Tibial artery (tissue), 4 donors: Measurements from ENCODE around the gene BRMS1.

Experiments used
- DNase-seq, 2 donors: peaks; one replicate each; pipeline ENCODE4 v3.0.0-alpha.2; 2019
- H3K27ac ChIP-seq, 2 donors: fragments of 200-600 bp; sonication (generic) in 1 of 2; 1 replicate in 1 of 2; 2 replicates in 1 of 2; pipeline ENCODE4 v1.5.1; 2018 to 2019; ENCODE audit warnings: mild to moderate bottlenecking in 1 of 2
- H3K27me3 ChIP-seq, 2 donors: fragments of 200-600 bp; sonication (generic) in 1 of 2; one replicate each; pipeline versions ENCODE4 v1.5.1 to v1.6.0; 2016 to 2019
- H3K36me3 ChIP-seq, 3 donors: fragments of 200-600 bp; sonication (generic) in 2 of 3; one replicate each; pipeline ENCODE4 v1.5.1; 2016 to 2019; ENCODE audit warnings: mild to moderate bottlenecking in 2 of 3
- H3K4me1 ChIP-seq, 4 donors: fragments of 200-600 bp; sonication (generic) in 2 of 4; 1 replicate in 3 of 4; 2 replicates in 1 of 4; pipeline ENCODE4 v1.5.1; 2016 to 2019
- H3K4me3 ChIP-seq, 2 donors: fragments of 200-600 bp; sonication (generic) in 1 of 2; 1 replicate in 1 of 2; 2 replicates in 1 of 2; pipeline ENCODE4 v1.5.1; 2018 to 2019; ENCODE audit warnings: mild to moderate bottlenecking in 2 of 2
- H3K9me3 ChIP-seq, 3 donors: fragments of 200-600 bp; sonication (generic) in 1 of 3; one replicate each; pipeline ENCODE4 v1.5.1; 2016 to 2019
- CTCF ChIP-seq, 2 experiments: fragments of 200-600 bp in 1 of 2; fragments of 450-650 bp in 1 of 2; IDR thresholded peaks; one replicate each; pipeline ENCODE4 v1.5.1; 2017 to 2019; ENCODE audit warnings: antibody characterized with exemption in 2 of 2, mild to moderate bottlenecking in 1 of 2, moderate library complexity in 1 of 2
- intact Hi-C: fragments of 100-400 bp; cut with DNase I; formaldehyde crosslinking; loops from one replicate; pipeline ENCODE4 v1.15.0; 2023; ENCODE audit warnings: low total_unique reads

BRMS1 gene

DNA sequence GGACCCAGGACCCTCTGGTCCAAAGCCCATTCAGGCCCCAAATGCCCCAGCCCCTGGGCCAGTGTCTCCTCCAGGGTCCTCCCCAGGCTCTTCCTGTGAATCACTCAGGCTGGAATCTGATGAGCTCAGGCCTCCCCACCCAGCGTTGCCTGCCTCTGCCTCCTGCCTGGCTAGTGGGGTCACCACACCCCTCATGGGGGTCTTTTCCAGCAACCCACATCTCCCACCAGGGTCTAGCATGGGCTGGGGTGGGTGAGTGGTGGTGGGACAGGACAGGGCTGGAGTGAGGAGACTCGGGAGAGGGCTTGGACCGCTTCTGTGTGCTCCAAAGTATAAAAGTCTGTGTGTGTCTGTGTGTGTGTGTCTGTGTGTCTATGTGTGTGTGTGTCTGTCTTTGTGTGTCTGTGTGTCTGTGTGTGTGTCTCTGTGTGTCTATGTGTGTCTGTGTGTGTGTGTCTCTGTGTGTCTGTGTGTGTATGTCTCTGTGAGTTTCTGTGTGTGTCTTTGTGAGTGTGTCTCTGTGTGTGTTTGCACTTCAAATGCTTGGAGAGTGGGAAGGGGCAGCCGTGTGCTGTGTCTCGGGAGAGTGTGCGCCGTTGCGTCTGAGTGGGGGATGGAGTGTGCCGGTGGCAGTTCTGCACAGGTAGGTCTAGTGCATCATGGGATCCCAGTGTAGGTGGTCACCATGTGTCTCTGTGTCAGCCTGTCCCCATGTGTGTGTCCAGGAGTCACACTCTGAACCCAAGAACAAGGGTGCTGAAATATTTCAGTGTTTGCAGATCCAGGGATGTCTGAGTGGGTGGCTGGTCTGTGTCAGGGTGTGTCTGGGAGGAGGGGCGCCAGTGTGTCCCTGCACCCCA is 17.5 kb downstream of the BRMS1 start:
- intact Hi-C loops: loop anchor here (1.0 kb wide), 1 partner anchor 17 kb away; no protein-coding TSS in a partner anchor
- peaks cover 0 to 27% (median 17%) of the 10 kb centered on the region in 4 donors for H3K4me1 ChIP-seq
- peak overlapping the region; percentile 2 to 28 for H3K27ac ChIP-seq
- H3K27me3 ChIP-seq: peaks cover 0 to 4% of the 10 kb centered on the region in 2 donors
- H3K36me3 ChIP-seq: peaks cover 0 to 9% (median 1%) of the 10 kb centered on the region in 3 donors
- H3K9me3 ChIP-seq: no peaks in the 10 kb centered on the region
- no peak for DNase-seq
- no peak for TF ChIP-seq CTCF (IDR thresholded peaks at IDR 0.05)
- H3K4me3 ChIP-seq: no peak overlapping the region

DNA sequence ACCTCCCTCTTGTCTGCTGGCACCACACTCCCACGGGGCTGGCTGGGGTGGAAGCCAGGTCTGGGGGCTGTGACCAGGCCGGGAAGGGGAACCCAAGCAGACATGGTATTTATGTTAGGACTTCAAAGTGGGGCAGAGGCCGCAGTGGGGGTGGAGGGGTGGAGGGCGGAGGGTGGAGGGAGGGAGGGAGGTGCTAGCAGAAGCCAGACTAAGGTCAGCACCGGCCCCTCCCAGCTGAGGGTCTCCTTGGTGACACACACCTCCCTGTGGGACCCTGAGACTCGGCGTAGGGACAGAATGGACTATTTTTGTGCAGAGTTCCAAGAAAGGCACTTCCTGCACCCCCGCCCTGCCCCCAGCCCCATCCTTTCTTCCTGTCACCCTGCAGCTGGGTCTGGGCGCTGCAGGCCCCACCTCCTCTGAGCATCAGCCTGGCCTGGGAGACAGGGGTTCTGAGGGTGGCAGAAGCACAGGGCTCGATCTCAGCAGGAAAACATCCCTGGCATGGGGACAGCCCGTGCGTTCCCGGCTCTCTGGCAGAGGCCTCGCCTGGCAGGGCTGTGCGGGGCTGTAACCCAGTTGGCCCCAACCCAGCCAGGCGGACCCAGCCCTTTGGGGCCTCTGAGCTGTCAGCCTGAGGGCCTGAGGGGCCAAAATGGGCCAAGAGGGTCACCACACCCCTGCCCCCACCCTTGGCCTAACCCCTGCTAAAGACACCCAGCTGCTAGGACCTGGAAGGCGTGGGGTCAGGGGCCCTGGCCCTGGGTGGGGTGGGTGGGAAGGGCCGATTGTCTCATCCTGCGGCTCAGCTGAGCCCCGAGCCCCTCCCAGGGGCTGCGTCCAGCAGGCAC is 18.4 kb downstream of the BRMS1 start:
- H3K4me3 ChIP-seq: no peak overlapping the region
- intact Hi-C loops: no loop called here
- H3K4me1 ChIP-seq: peaks cover 0 to 27% (median 17%) of the 10 kb centered on the region in 4 donors
- no peaks in the 10 kb centered on the region for H3K36me3 ChIP-seq
- DNase-seq: no peak
- no peak for TF ChIP-seq CTCF (IDR thresholded peaks at IDR 0.05)
- H3K9me3 ChIP-seq: no peaks in the 10 kb centered on the region
- peak overlapping the region; percentile 2 to 28 for H3K27ac ChIP-seq
- peaks cover 0 to 4% of the 10 kb centered on the region in 2 donors for H3K27me3 ChIP-seq

- Histone ChIP-seq H3K4me3 (no peak overlapping the region), H3K36me3 (no peaks in the 10 kb centered on the region), H3K27ac (no peak overlapping the region), H3K9me3 (no peaks in the 10 kb centered on the region), H3K4me1 (peaks cover 0 to 27% (median 17%) of the 10 kb centered on the region in 4 donors), H3K27me3 (peaks cover 0 to 4% of the 10 kb centered on the region in 2 donors)
- DNase-seq: no peak
- no peak for TF ChIP-seq CTCF (IDR thresholded peaks at IDR 0.05)
- intact Hi-C loops: no loop called here
Measured at GRCh38 chr11:66325263-66325671, 19.6 kb downstream of the BRMS1 start.

DNA sequence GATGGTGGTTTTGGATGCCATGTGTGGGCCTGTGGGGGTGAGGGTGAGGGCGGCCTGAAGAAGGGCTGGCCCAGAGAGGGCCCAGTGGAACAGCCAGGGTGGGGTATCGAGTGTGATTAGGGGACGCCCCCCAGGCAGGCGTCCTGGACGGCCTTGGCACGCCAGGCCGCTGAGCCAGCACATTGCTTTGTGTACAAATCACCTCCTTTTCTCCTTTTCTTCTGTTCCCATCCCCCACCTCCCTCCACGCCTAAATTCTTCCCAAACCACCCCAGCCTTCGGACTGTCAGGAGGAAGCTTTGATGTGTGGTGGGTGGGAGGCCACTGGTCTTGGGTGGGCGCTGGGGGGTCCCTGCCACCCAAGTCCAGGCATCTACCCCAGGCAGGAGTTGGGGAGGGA is 20.2 kb downstream of the BRMS1 start:
- peaks cover 0 to 27% (median 17%) of the 10 kb centered on the region in 4 donors for H3K4me1 ChIP-seq
- TF ChIP-seq CTCF (IDR thresholded peaks at IDR 0.05): no peak
- H3K4me3 ChIP-seq: no peak overlapping the region
- H3K9me3 ChIP-seq: no peaks in the 10 kb centered on the region
- peaks cover 0 to 4% of the 10 kb centered on the region in 2 donors for H3K27me3 ChIP-seq
- intact Hi-C loops: no loop called here
- DNase-seq: no peak
- H3K27ac ChIP-seq: no peak overlapping the region
- H3K36me3 ChIP-seq: no peaks in the 10 kb centered on the region

DNA sequence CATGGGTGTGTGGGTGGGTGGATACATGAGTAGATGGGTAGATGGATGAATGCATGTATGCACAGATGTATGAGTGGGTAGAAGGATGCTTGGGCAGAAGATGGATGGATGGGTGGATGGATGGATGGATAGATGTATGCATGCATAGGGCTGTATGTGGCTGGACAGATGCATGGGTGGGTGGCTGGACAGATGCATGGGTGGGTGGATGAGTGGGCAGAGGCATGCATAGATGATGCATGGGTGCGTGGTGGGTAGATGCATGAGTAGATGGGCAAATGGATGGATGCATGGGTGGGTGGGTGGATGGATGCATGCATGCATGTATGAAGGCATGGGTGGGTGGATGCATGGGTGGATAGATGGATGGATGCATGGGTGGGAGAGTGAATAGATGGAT is 21.2 kb downstream of the BRMS1 start:
- H3K27ac ChIP-seq: no peak overlapping the region
- no peaks in the 10 kb centered on the region for H3K36me3 ChIP-seq
- H3K27me3 ChIP-seq: peaks cover 0 to 4% of the 10 kb centered on the region in 2 donors
- no peak for DNase-seq
- H3K4me3 ChIP-seq: no peak overlapping the region
- peaks cover 0 to 24% (median 17%) of the 10 kb centered on the region in 4 donors for H3K4me1 ChIP-seq
- TF ChIP-seq CTCF (IDR thresholded peaks at IDR 0.05): no peak
- no peaks in the 10 kb centered on the region for H3K9me3 ChIP-seq
- intact Hi-C loops: no loop called here
